CD4-positive, alpha-beta T cell treated with Interleukin-21 for 1 hour (primary cell): ENCODE measurements around the gene SYT1.
"Not testable (repeated sequence)": the region's sequence is repeated elsewhere in the genome, so short reads cannot be mapped to it uniquely, and the experiment has no call there.

Source experiments
- DNase-seq: peaks from one replicate; pipeline ENCODE4 v3.0.0-alpha.2; 2020

Gene SYT1

GRCh38 chr12:79415746-79416435 lies 551.3 kb downstream of the SYT1 start:
- no peak for DNase-seq

GRCh38 chr12:79420146-79420618 lies 555.6 kb downstream of the SYT1 start:
- no peak for DNase-seq

- no peak for DNase-seq
These were observed 556.7 kb downstream of the SYT1 start for GRCh38 chr12:79421236-79421740.

GRCh38 chr12:79422060-79422812 lies 557.7 kb downstream of the SYT1 start:
- DNase-seq, result no peak

- DNase-seq, result no peak
These were observed 559.0 kb downstream of the SYT1 start for GRCh38 chr12:79423560-79423959.

- DNase-seq, result no peak
These were observed 559.6 kb downstream of the SYT1 start for GRCh38 chr12:79424109-79424721.

- DNase-seq, result no peak
These were observed 561.5 kb downstream of the SYT1 start for GRCh38 chr12:79426121-79426520.

GRCh38 chr12:79426744-79427143 lies 562.2 kb downstream of the SYT1 start:
- DNase-seq, result not testable (repeated sequence)

GRCh38 chr12:79433465-79434072 lies 569.0 kb downstream of the SYT1 start:
- no peak for DNase-seq

- DNase-seq, result no peak
These were observed 570.0 kb downstream of the SYT1 start for GRCh38 chr12:79434561-79434960.

GRCh38 chr12:79435742-79436141 lies 571.2 kb downstream of the SYT1 start:
- DNase-seq, result no peak

- no peak for DNase-seq
These were observed 574.1 kb downstream of the SYT1 start for GRCh38 chr12:79438480-79439174.

GRCh38 chr12:79439175-79439825 lies 574.7 kb downstream of the SYT1 start:
- no peak for DNase-seq

GRCh38 chr12:79441534-79441933 lies 577.0 kb downstream of the SYT1 start:
- no peak for DNase-seq

- no peak for DNase-seq
These were observed 577.8 kb downstream of the SYT1 start for GRCh38 chr12:79442396-79442795.

GRCh38 chr12:79444089-79444488 lies 579.5 kb downstream of the SYT1 start:
- DNase-seq, result no peak

GRCh38 chr12:79448816-79449215 lies 584.2 kb downstream of the SYT1 start:
- no peak for DNase-seq

GRCh38 chr12:79451365-79451764 lies 586.8 kb downstream of the SYT1 start:
- no peak for DNase-seq

GRCh38 chr12:79451978-79452377 lies 587.4 kb downstream of the SYT1 start:
- DNase-seq, result no peak

GRCh38 chr12:79452906-79453305 lies 588.3 kb downstream of the SYT1 start:
- no peak for DNase-seq

- no peak for DNase-seq
These were observed 589.2 kb downstream of the SYT1 start for GRCh38 chr12:79453820-79454219.

GRCh38 chr12:79454338-79454843 lies 589.8 kb downstream of the SYT1 start:
- DNase-seq, result no peak
